Thoracic aorta (tissue), 2 donors: ENCODE data around the gene TCF21. TPM values are rescaled to one million over a fixed set of nuclear protein-coding genes. Genes with fewer than 3 reads are reported as not detected.
A peak's percentile ranks its signal among the peaks of the same experiment; 100 is the strongest.

ENCODE experiments used
- ATAC-seq: fragments of 150-250 bp; one replicate; pipeline ENCODE4 v1.8.0; 2017; ENCODE audit warnings: low read depth; ENCODE audit not compliant: insufficient number of reproducible peaks, low FRiP score
- DNase-seq: peaks from one replicate; pipeline ENCODE4 v3.0.0-alpha.2; 2020; ENCODE audit warnings: low spot score
- H3K27ac ChIP-seq, 2 donors: fragments of 200-600 bp; sonication (generic); 1 replicate in 1 of 2; 2 replicates in 1 of 2; pipeline ENCODE4 v1.5.1; 2016; ENCODE audit warnings: mild to moderate bottlenecking in 2 of 2, moderate library complexity in 2 of 2
- H3K27me3 ChIP-seq: fragments of 200-600 bp; sonication (generic); replicated peaks from 2 replicates; pipeline ENCODE4 v1.6.0; 2016; ENCODE audit warnings: mild to moderate bottlenecking; ENCODE audit not compliant: insufficient read depth
- H3K36me3 ChIP-seq: fragments of 200-600 bp; sonication (generic); one replicate; pipeline ENCODE4 v1.5.1; 2016
- H3K4me1 ChIP-seq, 2 donors: fragments of 200-600 bp; sonication (generic); 1 replicate in 1 of 2; 2 replicates in 1 of 2; pipeline versions ENCODE4 v1.5.1 to v1.6.0; 2016; ENCODE audit warnings: low read depth in 2 of 2, mild to moderate bottlenecking in 1 of 2; ENCODE audit not compliant: control insufficient read depth in 1 of 2
- H3K4me3 ChIP-seq: fragments of 200-600 bp; sonication (generic); 2 replicates; pipeline ENCODE4 v1.5.1; 2016; ENCODE audit warnings: mild to moderate bottlenecking
- H3K9me3 ChIP-seq: fragments of 200-600 bp; sonication (generic); 2 replicates; pipeline ENCODE4 v1.5.1; 2016
- total RNA-seq, 2 donors: library from RNA; depleted of rRNA; stranded (reverse); fragments of >200 nt; gene quantifications; one replicate each; pipeline versions ENCODE4 v1.1.0 to v1.2.3, GENCODE V29; 2016
- TF ChIP-seq, protein P1 (sequence below): fragments of 200-600 bp; sonication (generic); IDR thresholded peaks from one replicate; pipeline ENCODE4 v1.5.1; 2019; ENCODE audit warnings: antibody characterized with exemption

Gene TCF21
- total RNA-seq, 2 donors from 2014 or later: 0.28 TPM; not detected in 1

DNA sequence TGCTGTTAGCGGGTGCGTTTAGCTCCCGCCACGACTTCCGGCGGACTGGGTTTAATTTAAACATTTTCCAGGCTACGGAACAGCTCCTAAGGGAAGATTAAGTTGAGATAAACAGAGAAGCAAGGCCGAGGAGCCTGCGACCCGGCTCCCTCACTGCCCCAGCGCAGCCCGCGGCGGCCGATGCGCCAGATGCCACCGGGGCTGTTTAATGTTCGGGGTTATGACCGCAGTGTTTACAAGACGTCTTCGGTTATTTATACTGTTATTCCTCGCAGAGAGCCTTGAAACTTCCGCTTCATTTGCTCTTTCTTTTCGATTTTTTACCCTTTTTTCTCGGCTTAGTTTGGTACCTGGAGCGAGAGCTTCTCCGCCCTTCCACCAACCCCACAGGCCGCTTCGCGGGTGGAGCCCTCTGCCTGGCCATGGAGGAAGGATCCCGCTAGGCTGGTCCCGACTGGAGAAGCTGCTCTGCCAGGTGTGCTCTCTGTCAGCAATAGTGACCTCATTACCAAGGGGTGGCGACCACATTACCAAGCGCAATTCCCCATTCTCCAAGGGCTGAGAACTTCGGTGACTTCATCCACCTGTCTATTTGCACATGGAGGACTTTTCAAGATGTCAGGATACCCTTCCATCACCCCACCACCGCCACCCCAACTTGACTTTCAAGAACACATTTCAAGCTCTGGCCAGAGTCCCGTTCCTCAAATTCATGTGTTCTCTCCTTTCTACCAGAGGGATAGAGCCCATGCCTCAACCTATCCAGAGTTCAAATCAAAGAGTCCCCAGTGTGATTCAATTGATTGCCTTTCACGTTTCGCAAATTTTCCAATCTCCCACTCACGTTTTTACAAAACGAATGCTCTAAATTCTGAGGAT lies 4.1 kb downstream of the TCF21 start:
- no peak for DNase-seq
- Histone ChIP-seq H3K27me3 (peaks cover 66% of the 10 kb centered on the region), H3K4me3 (no peak overlapping the region), H3K36me3 (no peaks in the 10 kb centered on the region), H3K4me1 (peaks cover 9 to 30% of the 10 kb centered on the region in 2 donors), H3K9me3 (no peaks in the 10 kb centered on the region), H3K27ac (no peak overlapping the region)
- no peak for ATAC-seq
- TF ChIP-seq, protein P1, sequence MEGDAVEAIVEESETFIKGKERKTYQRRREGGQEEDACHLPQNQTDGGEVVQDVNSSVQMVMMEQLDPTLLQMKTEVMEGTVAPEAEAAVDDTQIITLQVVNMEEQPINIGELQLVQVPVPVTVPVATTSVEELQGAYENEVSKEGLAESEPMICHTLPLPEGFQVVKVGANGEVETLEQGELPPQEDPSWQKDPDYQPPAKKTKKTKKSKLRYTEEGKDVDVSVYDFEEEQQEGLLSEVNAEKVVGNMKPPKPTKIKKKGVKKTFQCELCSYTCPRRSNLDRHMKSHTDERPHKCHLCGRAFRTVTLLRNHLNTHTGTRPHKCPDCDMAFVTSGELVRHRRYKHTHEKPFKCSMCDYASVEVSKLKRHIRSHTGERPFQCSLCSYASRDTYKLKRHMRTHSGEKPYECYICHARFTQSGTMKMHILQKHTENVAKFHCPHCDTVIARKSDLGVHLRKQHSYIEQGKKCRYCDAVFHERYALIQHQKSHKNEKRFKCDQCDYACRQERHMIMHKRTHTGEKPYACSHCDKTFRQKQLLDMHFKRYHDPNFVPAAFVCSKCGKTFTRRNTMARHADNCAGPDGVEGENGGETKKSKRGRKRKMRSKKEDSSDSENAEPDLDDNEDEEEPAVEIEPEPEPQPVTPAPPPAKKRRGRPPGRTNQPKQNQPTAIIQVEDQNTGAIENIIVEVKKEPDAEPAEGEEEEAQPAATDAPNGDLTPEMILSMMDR: no peak

DNA sequence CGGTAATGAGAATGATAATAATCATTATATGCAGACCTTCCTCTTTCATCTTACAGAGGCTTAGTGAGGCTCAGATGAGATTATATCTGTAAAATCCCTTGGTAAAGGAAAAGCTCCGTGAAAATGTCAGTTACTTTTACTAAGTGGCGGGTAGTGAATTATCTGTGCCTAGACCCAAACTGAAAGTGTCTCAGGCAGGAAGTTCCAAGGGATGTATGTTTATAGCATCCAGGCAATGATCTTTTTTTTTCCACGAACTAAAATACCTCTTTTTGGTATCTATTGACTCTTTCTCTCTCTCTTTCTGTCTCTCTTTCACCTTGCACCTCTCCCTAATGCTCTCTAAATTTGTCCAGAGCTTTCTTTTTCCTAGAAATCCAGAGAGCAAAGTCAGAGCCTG lies 5.0 kb downstream of the TCF21 start:
- ATAC-seq (no peak), DNase-seq (no peak)
- no peaks in the 10 kb centered on the region for H3K36me3 ChIP-seq
- no peak overlapping the region for H3K4me3 ChIP-seq
- H3K27ac ChIP-seq: no peak overlapping the region
- H3K27me3 ChIP-seq: peaks cover 60% of the 10 kb centered on the region
- TF ChIP-seq, protein P1: no peak
- H3K4me1 ChIP-seq: peaks cover 9 to 30% of the 10 kb centered on the region in 2 donors
- H3K9me3 ChIP-seq: no peaks in the 10 kb centered on the region

DNA sequence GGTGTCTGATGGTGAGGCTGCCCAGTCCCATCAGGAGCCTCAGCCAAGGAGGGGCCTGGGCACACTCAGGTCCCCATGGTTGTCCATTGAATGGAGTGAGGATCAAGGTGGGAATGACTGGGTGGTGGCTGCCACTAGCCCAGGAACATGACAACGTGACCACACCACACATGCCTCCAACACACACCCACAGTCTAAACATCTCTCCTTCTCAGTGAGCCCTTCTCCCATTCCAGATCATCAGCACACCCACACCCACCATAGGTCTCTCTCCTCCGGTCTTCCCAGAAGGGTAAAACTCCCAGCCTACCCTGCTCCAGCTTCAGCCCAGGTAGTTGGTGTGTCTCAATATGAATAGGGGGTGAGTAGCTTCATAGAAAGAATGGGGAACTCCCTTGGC lies 5.5 kb downstream of the TCF21 start:
- Histone ChIP-seq H3K36me3 (no peaks in the 10 kb centered on the region), H3K27ac (no peak overlapping the region), H3K4me3 (no peak overlapping the region), H3K9me3 (no peaks in the 10 kb centered on the region), H3K27me3 (peaks cover 56% of the 10 kb centered on the region), H3K4me1 (peaks cover 9 to 30% of the 10 kb centered on the region in 2 donors)
- no peak for ATAC-seq
- TF ChIP-seq, protein P1: no peak
- no peak for DNase-seq

DNA sequence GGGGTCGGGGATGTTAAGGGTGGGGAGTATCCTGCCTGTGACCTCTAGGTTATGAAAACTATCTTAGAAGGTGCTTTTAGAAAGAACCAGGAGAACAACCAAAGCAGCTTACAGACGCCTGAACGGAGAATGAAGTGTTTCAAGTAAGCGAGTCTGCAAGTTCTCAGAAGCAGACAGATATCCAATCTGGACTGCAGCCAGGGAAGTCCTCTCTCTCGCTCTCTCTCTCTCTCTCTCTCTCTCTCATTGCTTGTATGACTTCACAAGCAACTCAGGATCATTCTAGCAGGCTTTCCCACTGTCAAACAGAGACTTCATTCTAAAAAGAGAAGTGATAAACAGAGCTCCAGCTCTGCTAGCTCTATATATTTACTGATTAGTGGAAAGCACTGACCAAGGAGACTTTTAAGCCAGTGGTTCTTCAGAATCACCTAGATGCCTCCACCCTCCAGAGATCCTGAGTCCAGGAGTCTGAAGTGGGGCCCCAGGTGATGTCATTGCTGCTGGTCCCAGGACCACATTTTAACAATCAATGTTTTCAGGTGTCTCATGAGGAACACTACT lies 6.0 kb downstream of the TCF21 start:
- Histone ChIP-seq H3K9me3 (no peaks in the 10 kb centered on the region), H3K27me3 (peaks cover 51% of the 10 kb centered on the region), H3K4me1 (peaks cover 9 to 25% of the 10 kb centered on the region in 2 donors), H3K36me3 (no peaks in the 10 kb centered on the region), H3K27ac (no peak overlapping the region), H3K4me3 (no peak overlapping the region)
- ATAC-seq: no peak
- DNase-seq: no peak
- TF ChIP-seq, protein P1: no peak

DNA sequence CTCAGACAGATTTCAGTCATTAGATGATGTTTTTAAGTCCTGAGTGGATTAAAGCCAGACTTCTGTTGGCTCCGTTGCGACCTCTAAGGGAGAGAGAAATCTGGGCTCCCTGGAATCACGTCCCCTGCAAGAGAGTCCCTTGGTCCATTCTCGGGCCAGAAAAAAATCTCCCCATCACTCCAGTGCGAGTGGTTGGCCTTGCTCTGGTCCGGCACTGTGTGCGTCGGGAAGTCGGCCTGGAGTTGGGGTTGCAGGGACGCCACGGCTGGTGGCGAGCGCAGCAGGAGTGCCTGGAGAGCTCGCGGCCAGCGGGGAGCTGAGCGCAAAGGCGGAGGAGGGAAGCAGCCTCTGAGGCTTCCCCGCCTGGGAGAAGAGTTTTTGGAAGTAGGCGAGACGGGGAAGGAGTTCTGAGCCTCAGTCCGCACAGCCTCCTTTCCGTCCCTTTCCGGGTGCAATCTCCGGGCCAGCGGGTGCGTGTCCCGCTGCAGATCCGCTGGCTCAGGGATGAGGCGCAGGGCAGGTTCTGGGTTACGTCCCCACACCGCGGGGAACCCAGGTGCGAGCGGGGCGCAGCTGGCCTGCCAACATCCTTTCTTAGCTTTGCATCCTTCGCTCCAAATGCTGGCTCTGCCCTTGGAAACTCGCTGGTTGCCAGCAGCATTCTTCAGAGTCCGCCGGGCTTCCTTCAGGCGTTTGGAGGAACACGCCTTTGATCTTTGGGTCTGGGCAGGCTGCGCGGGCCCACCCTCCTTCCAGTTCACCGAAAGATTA lies 6.8 kb downstream of the TCF21 start:
- TF ChIP-seq, protein P1: no peak
- Histone ChIP-seq H3K36me3 (no peaks in the 10 kb centered on the region), H3K9me3 (no peaks in the 10 kb centered on the region), H3K4me3 (peak overlapping the region; percentile 59), H3K4me1 (peaks cover 9 to 21% of the 10 kb centered on the region in 2 donors), H3K27me3 (peaks cover 42% of the 10 kb centered on the region), H3K27ac (no peak overlapping the region)
- DNase-seq (no peak), ATAC-seq (no peak)
